A549 (cell line): ENCODE results near the gene STARD13. TPM values are rescaled to one million over a fixed set of nuclear protein-coding genes. Genes with fewer than 3 reads are reported as not detected.

Experiments
- ATAC-seq, 2 experiments: fragments of 200-7000 bp in 1 of 2; fragments of >200 bp in 1 of 2; cut with Nextera tagmentation in 1 of 2; cut with Tn5 transposase in 1 of 2; 3 replicates each; pipeline versions ENCODE4 v1.8.0 to v1.9.1; 2018 to 2020; ENCODE audit warnings: mild to moderate bottlenecking in 1 of 2, moderate library complexity in 1 of 2
- CTCF ChIA-PET: fragments of 300-600 bp; sonication (Branson Sonifier 250); formaldehyde crosslinking; extraction: SDS; loops from one replicate; lab custom pipeline; 2021; ENCODE audit warnings: antibody characterized with exemption, inconsistent platforms; lab: Yijun Ruan, JAX
- POLR2A ChIA-PET: fragments of 350-600 bp; formaldehyde crosslinking; extraction: SDS; loops from one replicate; lab custom pipeline; 2021; ENCODE audit warnings: antibody characterized with exemption, inconsistent platforms; lab: Yijun Ruan, JAX
- DNase-seq, 2 experiments: peaks; one replicate each; pipeline versions ENCODE4 v3.0.0 to v3.0.0-alpha.2; 2011 to 2016; ENCODE audit warnings: low read depth in 1 of 2, low spot score in 1 of 2
- FAIRE-seq: peaks from 2 replicates; lab custom pipeline; 2011; peaks lifted over from hg19 to GRCh38; lab: Jason Lieb, UNC
- H3K27ac ChIP-seq, 2 experiments: fragments of >200 bp; sonication (Bioruptor Twin); formaldehyde crosslinking; 3 replicates each; pipeline ENCODE4 v1.5.1; 2016 to 2017
- H3K4me1 ChIP-seq: fragments of >200 bp; sonication (Bioruptor Twin); formaldehyde crosslinking; 3 replicates; pipeline ENCODE4 v1.6.1; 2016
- H3K4me2 ChIP-seq: fragments of >200 bp; sonication (Bioruptor Twin); formaldehyde crosslinking; 3 replicates; pipeline ENCODE4 v1.6.1; 2016
- H3K4me3 ChIP-seq: fragments of >200 bp; sonication (Bioruptor Twin); formaldehyde crosslinking; 3 replicates; pipeline ENCODE4 v1.5.1; 2016
- H3K9me3 ChIP-seq: fragments of >200 bp; sonication (Bioruptor Twin); formaldehyde crosslinking; 3 replicates; pipeline ENCODE4 v1.6.1; 2016
- EHF ChIP-seq: fragments of 250-450 bp; sonication (Bioruptor Pico); IDR thresholded peaks from 2 replicates; pipeline ENCODE4 v1.5.0; 2020; ENCODE audit warnings: mild to moderate bottlenecking
- EHMT2 ChIP-seq: fragments of 200-600 bp; sonication (generic); IDR thresholded peaks from 2 replicates; pipeline ENCODE4 v1.6.1; 2016; ENCODE audit warnings: antibody characterized with exemption, low read depth, mild to moderate bottlenecking, moderate library complexity
- EP300 ChIP-seq, 2 experiments: fragments of >200 bp; sonication (Bioruptor Twin); formaldehyde crosslinking; IDR thresholded peaks; 2 replicates in 1 of 2; 3 replicates in 1 of 2; pipeline ENCODE4 v1.6.1; 2016 to 2017
- ESRRA ChIP-seq: fragments of 150-350 bp; IDR thresholded peaks from 2 replicates; pipeline ENCODE4 v1.6.1; 2014; ENCODE audit warnings: mild to moderate bottlenecking, low read length, borderline replicate concordance
- FOSB ChIP-seq: fragments of 250-450 bp; sonication (Bioruptor Pico); IDR thresholded peaks from 2 replicates; pipeline ENCODE4 v1.5.0; 2020; ENCODE audit warnings: mild to moderate bottlenecking, moderate library complexity
- GATA3 ChIP-seq: IDR thresholded peaks from 2 replicates; pipeline ENCODE4 v1.6.1; 2012; ENCODE audit warnings: borderline replicate concordance
- HOXA7 ChIP-seq: fragments of 250-450 bp; sonication (Bioruptor Pico); IDR thresholded peaks from 2 replicates; pipeline ENCODE4 v1.5.0; 2020; ENCODE audit warnings: mild to moderate bottlenecking, moderate library complexity
- HOXB13 ChIP-seq: fragments of 250-450 bp; sonication (Bioruptor Pico); IDR thresholded peaks from 2 replicates; pipeline ENCODE4 v1.5.0; 2020; ENCODE audit warnings: low read depth, mild to moderate bottlenecking, moderate library complexity
- HOXB5 ChIP-seq: fragments of 250-450 bp; sonication (Bioruptor Pico); IDR thresholded peaks from 2 replicates; pipeline ENCODE4 v1.5.0; 2020; ENCODE audit warnings: mild to moderate bottlenecking, moderate library complexity
- JUN ChIP-seq, 2 experiments: fragments of >200 bp; sonication (Bioruptor Twin); formaldehyde crosslinking; IDR thresholded peaks; 2 replicates in 1 of 2; 3 replicates in 1 of 2; pipeline ENCODE4 v1.6.1; 2016 to 2017
- KDM5A ChIP-seq: fragments of 200-600 bp; sonication (generic); IDR thresholded peaks from 2 replicates; pipeline ENCODE4 v1.6.1; 2016; ENCODE audit warnings: antibody characterized with exemption, mild to moderate bottlenecking
- MAFK ChIP-seq: fragments of 450-650 bp; IDR thresholded peaks from 2 replicates; pipeline ENCODE4 v1.6.1; 2014; ENCODE audit not compliant: partially characterized antibody
- MAZ ChIP-seq: fragments of 150-350 bp; IDR thresholded peaks from 2 replicates; pipeline ENCODE4 v1.6.1; 2014; ENCODE audit warnings: antibody characterized with exemption, low read depth, low read length, borderline replicate concordance
- MYC ChIP-seq: IDR thresholded peaks from 2 replicates; pipeline ENCODE4 v1.6.1; 2012; ENCODE audit warnings: mild to moderate bottlenecking, inconsistent platforms, low read length, improper control_type of control experiment, borderline replicate concordance
- NPAS2 ChIP-seq: fragments of 250-450 bp; sonication (Bioruptor Pico); IDR thresholded peaks from 2 replicates; pipeline ENCODE4 v1.8.0; 2022; ENCODE audit warnings: mild to moderate bottlenecking, moderate library complexity, borderline replicate concordance
- POLR2AphosphoS2 ChIP-seq: conservative IDR thresholded peaks from 2 replicates; pipeline ENCODE4 v1.6.1; 2012; ENCODE audit warnings: low read length, improper control_type of control experiment, inconsistent platforms
- RAD21 ChIP-seq, 2 experiments: fragments of >200 bp in 1 of 2; sonication (Bioruptor Twin) in 1 of 2; formaldehyde crosslinking in 1 of 2; IDR thresholded peaks in 1 of 2; conservative IDR thresholded peaks in 1 of 2; 2 replicates in 1 of 2; 3 replicates in 1 of 2; pipeline ENCODE4 v1.6.1; 2012 to 2018; ENCODE audit warnings: inconsistent platforms in 1 of 2
- RARB ChIP-seq: fragments of 250-450 bp; sonication (Bioruptor Pico); IDR thresholded peaks from 2 replicates; pipeline ENCODE4 v1.8.0; 2021; ENCODE audit warnings: mild to moderate bottlenecking, moderate library complexity
- RNF2 ChIP-seq: fragments of 200-600 bp; sonication (generic); IDR thresholded peaks from 2 replicates; pipeline ENCODE4 v1.6.1; 2016; ENCODE audit warnings: low read depth, mild to moderate bottlenecking, antibody characterized with exemption, moderate library complexity, borderline replicate concordance
- SMC3 ChIP-seq: fragments of >200 bp; sonication (Bioruptor Twin); formaldehyde crosslinking; IDR thresholded peaks from 3 replicates; pipeline ENCODE4 v1.6.1; 2018; ENCODE audit warnings: inconsistent platforms
- SREBF2 ChIP-seq: fragments of 450-650 bp; IDR thresholded peaks from 2 replicates; pipeline ENCODE4 v1.6.1; 2014; ENCODE audit warnings: mild to moderate bottlenecking, moderate library complexity
- TP53 ChIP-seq: fragments of 250-450 bp; sonication (Bioruptor Pico); IDR thresholded peaks from 2 replicates; pipeline ENCODE4 v1.5.0; 2021; ENCODE audit warnings: mild to moderate bottlenecking, moderate library complexity
- WGBS: methylation state at CpG from one replicate; pipeline ENCODE4 v1.1.6; 2017; ENCODE audit errors: missing lambda C conversion rate; 5-methylcytosine and 5-hydroxymethylcytosine counted together
- polyA plus RNA-seq, 4 experiments: library from polyadenylated mRNA; depleted of rRNA in 3 of 4; stranded (reverse); fragments of >200 nt; fragmentation: RNase III in 1 of 4; extraction: RNeasy Plus Mini Kit Qiagen cat#74134 plus additional on column Dnase treatment in 1 of 4; gene quantifications; 2 replicates in 3 of 4; 3 replicates in 1 of 4; pipeline ENCODE4 v1.2.3, GENCODE V29; 2011 to 2017
- TF ChIP-seq, protein P1 (sequence below): fragments of 250-450 bp; sonication (Bioruptor Pico); IDR thresholded peaks from 2 replicates; pipeline ENCODE4 v1.5.0; 2020; ENCODE audit warnings: low read depth, mild to moderate bottlenecking, moderate library complexity
- TF ChIP-seq, protein P2 (sequence below): IDR thresholded peaks from 2 replicates; pipeline ENCODE4 v1.6.1; 2012
- TF ChIP-seq, protein P3 (sequence below): IDR thresholded peaks from 2 replicates; pipeline ENCODE4 v1.6.1; 2012
- TF ChIP-seq, protein P4 (sequence below): fragments of >200 bp; sonication (Bioruptor Twin); formaldehyde crosslinking; IDR thresholded peaks from 3 replicates; pipeline ENCODE4 v1.5.1; 2016

STARD13 gene
- polyA plus RNA-seq, 2 of the 4 experiments (the other 2 are of a cell fraction), result 2.4 to 2.8 TPM

DNA sequence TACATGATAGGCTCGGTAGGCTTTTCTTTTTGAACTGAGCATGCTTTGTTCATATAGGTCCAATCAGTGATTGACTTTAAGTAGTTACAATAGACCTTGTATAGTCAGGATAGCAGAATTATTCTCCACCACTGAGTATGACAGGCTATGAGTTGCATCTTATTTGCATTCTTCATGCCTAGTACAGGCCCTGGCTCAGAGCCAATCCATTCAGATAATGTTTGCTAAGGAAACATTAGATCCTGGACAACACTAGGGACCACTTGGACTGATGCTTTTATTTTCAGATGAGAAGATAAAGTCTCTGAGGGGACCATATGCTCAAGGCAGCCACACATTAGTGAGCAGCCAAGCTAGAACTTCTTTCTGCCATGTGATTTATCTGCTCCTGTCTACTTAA lies 135.4 kb downstream of the STARD13 start:
- H3K9me3 ChIP-seq, result no peaks in the 10 kb centered on the region
- no peak for DNase-seq
- 78% methylated on average over 1 of the region's 1 CpG for WGBS
- H3K4me3 ChIP-seq, result no peak overlapping the region
- H3K27ac ChIP-seq, result no peak overlapping the region
- no peaks in the 10 kb centered on the region for H3K4me1 ChIP-seq
- no peak for TF ChIP-seq HOXB13 (CRISPR knock-in tag)
- H3K4me2 ChIP-seq, result no peak overlapping the region
- FAIRE-seq, result no peak
- POLR2A ChIA-PET, result no interaction called here
- ATAC-seq, result no peak
- CTCF ChIA-PET, result no interaction called here

DNA sequence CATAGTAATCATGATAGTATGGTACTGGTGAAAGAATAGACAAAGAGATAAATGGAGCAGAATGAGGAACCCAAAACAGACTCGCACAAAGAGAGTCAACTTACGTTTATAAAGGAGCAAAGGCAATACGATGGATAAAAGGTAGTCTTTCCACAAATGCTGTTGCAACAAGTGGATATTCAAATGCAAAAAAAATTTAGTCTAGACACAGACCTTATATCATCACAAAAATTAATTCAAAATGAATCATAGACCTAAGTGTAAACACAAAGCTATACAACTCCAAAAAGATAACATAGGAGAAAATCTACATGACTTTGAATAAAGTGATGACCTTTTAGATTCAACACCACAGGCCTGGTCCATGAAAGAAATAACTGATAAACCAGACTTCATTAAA lies 137.7 kb downstream of the STARD13 start:
- Histone ChIP-seq H3K27ac (no peak overlapping the region), H3K9me3 (no peaks in the 10 kb centered on the region)
- CTCF ChIA-PET, result no interaction called here
- WGBS, result 83% methylated on average over 3 of the region's 3 CpGs
- FAIRE-seq, result no peak
- POLR2A ChIA-PET, result no interaction called here
- TF ChIP-seq GATA3 (no peak), EHF (CRISPR knock-in tag) (no peak), FOSB (no peak), RNF2 (no peak), MYC (no peak), NPAS2 (CRISPR knock-in tag) (no peak), KDM5A (no peak), SREBF2 (no peak), HOXA7 (CRISPR knock-in tag) (no peak)
- TF ChIP-seq, protein P1, sequence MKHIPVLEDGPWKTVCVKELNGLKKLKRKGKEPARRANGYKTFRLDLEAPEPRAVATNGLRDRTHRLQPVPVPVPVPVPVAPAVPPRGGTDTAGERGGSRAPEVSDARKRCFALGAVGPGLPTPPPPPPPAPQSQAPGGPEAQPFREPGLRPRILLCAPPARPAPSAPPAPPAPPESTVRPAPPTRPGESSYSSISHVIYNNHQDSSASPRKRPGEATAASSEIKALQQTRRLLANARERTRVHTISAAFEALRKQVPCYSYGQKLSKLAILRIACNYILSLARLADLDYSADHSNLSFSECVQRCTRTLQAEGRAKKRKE (CRISPR knock-in tag), result no peak
- TF ChIP-seq, all 56 proteins: peak for 0
- no peaks in the 10 kb centered on the region for H3K4me1 ChIP-seq
- H3K4me3 ChIP-seq, result no peak overlapping the region
- ATAC-seq (no peak), DNase-seq (no peak)
- H3K4me2 ChIP-seq, result no peak overlapping the region

DNA sequence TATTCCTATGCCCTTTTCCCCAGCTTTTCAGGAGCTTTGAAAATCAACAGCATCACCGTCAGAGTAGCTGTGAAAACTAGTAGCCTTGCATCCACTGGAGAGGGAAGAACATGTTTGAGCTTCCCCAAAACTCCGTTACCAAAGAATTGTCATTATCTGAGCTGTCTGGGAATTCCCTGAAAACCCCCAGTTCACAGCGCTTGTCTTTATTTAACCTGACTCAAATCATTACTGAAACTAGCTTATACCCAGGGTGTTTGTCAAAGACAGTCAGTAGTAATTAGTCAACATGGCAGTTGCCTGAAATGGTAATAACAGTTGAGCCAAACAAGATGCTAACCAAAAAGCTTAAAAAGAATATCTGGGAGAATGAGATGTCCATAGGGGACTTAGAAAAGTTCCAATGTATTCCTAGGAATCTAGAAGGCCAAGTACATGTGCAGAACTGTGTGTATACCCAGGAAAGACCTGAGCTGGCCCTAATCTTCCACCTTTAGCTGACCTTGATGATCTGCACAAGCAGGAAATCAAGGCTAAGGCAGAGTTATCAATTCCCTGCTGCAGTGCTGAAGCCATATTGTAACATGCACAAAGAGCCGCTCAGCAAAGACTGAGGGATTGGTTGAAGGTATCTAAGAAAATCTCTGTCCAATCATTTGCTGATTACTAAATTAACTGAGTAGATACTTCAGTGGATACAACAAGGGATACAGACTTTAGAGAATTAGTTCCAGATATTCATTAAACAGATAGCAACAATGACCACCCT lies 138.5 kb downstream of the STARD13 start:
- no peak for FAIRE-seq

More for the DNA sequence above, 138.5 kb downstream of the STARD13 start:
- no peak for DNase-seq
- Histone ChIP-seq H3K4me1 (no peaks in the 10 kb centered on the region), H3K27ac (no peak overlapping the region), H3K4me3 (no peak overlapping the region), H3K4me2 (no peak overlapping the region), H3K9me3 (no peaks in the 10 kb centered on the region)
- ChIA-PET CTCF (interaction anchor here (0.6 to 1.0 kb wide), 2 partner anchors 12 to 1167 kb away, joined by 4 read pairs; no protein-coding TSS in a partner anchor), POLR2A (no interaction called here)
- no peak for ATAC-seq
- 90% methylated on average over 4 of the region's 4 CpGs for WGBS
- TF ChIP-seq, protein P2, sequence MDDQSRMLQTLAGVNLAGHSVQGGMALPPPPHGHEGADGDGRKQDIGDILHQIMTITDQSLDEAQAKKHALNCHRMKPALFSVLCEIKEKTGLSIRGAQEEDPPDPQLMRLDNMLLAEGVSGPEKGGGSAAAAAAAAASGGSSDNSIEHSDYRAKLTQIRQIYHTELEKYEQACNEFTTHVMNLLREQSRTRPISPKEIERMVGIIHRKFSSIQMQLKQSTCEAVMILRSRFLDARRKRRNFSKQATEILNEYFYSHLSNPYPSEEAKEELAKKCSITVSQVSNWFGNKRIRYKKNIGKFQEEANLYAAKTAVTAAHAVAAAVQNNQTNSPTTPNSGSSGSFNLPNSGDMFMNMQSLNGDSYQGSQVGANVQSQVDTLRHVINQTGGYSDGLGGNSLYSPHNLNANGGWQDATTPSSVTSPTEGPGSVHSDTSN, result no peak
- TF ChIP-seq RAD21 (conservative IDR thresholded peaks at IDR 0.05 in 1 of 2, IDR thresholded peaks at IDR 0.05 in 1 of 2) (no peak), SMC3 (no peak), MAFK (no peak), POLR2AphosphoS2 (no peak), EHMT2 (no peak), EP300 (IDR thresholded peaks at IDR 0.05) (no peak), RARB (CRISPR knock-in tag) (no peak), MAZ (no peak), JUN (IDR thresholded peaks at IDR 0.05) (no peak), TP53 (no peak), HOXB5 (CRISPR knock-in tag) (no peak), GATA3 (no peak), ESRRA (no peak)
- TF ChIP-seq, protein P3, sequence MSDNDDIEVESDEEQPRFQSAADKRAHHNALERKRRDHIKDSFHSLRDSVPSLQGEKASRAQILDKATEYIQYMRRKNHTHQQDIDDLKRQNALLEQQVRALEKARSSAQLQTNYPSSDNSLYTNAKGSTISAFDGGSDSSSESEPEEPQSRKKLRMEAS, result no peak
- TF ChIP-seq, protein P4, sequence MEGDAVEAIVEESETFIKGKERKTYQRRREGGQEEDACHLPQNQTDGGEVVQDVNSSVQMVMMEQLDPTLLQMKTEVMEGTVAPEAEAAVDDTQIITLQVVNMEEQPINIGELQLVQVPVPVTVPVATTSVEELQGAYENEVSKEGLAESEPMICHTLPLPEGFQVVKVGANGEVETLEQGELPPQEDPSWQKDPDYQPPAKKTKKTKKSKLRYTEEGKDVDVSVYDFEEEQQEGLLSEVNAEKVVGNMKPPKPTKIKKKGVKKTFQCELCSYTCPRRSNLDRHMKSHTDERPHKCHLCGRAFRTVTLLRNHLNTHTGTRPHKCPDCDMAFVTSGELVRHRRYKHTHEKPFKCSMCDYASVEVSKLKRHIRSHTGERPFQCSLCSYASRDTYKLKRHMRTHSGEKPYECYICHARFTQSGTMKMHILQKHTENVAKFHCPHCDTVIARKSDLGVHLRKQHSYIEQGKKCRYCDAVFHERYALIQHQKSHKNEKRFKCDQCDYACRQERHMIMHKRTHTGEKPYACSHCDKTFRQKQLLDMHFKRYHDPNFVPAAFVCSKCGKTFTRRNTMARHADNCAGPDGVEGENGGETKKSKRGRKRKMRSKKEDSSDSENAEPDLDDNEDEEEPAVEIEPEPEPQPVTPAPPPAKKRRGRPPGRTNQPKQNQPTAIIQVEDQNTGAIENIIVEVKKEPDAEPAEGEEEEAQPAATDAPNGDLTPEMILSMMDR, result no peak
